Mammary epithelial cell (primary cell): ENCODE data around the gene DIPK1A.

Experiments used
- EZH2 ChIP-seq: IDR thresholded peaks from 2 replicates; pipeline ENCODE4 v1.6.1; 2012; ENCODE audit warnings: low read length, inconsistent platforms, borderline replicate concordance
- TF ChIP-seq, protein P1 (sequence below), 2 donors: IDR thresholded peaks in 1 of 2; conservative IDR thresholded peaks in 1 of 2; 2 replicates each; pipeline ENCODE4 v1.5.1; 2011 to 2012; ENCODE audit warnings: inconsistent platforms in 2 of 2, low read length in 2 of 2, mild to moderate bottlenecking in 2 of 2, control low read depth in 1 of 2, low read depth in 1 of 2; ENCODE audit not compliant: insufficient read depth in 1 of 2; ENCODE audit errors: extremely low read depth in 1 of 2

GRCh38 chr1:93002781-93003180 lies 41.5 kb upstream of the DIPK1A start:
- TF ChIP-seq, protein P1, sequence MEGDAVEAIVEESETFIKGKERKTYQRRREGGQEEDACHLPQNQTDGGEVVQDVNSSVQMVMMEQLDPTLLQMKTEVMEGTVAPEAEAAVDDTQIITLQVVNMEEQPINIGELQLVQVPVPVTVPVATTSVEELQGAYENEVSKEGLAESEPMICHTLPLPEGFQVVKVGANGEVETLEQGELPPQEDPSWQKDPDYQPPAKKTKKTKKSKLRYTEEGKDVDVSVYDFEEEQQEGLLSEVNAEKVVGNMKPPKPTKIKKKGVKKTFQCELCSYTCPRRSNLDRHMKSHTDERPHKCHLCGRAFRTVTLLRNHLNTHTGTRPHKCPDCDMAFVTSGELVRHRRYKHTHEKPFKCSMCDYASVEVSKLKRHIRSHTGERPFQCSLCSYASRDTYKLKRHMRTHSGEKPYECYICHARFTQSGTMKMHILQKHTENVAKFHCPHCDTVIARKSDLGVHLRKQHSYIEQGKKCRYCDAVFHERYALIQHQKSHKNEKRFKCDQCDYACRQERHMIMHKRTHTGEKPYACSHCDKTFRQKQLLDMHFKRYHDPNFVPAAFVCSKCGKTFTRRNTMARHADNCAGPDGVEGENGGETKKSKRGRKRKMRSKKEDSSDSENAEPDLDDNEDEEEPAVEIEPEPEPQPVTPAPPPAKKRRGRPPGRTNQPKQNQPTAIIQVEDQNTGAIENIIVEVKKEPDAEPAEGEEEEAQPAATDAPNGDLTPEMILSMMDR (conservative IDR thresholded peaks at IDR 0.05 in 1 of 2, IDR thresholded peaks at IDR 0.05 in 1 of 2; ENCODE audit: extremely low read depth in 1 of 2, insufficient read depth in 1 of 2, low read depth in 1 of 2, low read length in 2 of 2) = no peak
- no peak for TF ChIP-seq EZH2
